GM23248 (cell line): ENCODE results near the gene PLCB3. TPM values are rescaled to one million over a fixed set of nuclear protein-coding genes. Genes with fewer than 3 reads are reported as not detected.

Experiments used
- DNase-seq: peaks from one replicate; pipeline ENCODE4 v3.0.0-alpha.2; 2015
- H2AFZ ChIP-seq: fragments of 200-600 bp; sonication (generic); 2 replicates; pipeline ENCODE4 v1.6.1; 2016; ENCODE audit warnings: antibody characterized with exemption
- H3F3A ChIP-seq: fragments of 200-600 bp; sonication (generic); 2 replicates; pipeline ENCODE4 v1.6.1; 2016; ENCODE audit warnings: mild to moderate bottlenecking, antibody characterized with exemption, mixed run types; ENCODE audit not compliant: insufficient read depth
- H3K27ac ChIP-seq: fragments of 200-600 bp; sonication (generic); 2 replicates; pipeline ENCODE4 v1.5.1; 2016; ENCODE audit warnings: mild to moderate bottlenecking
- H3K27me3 ChIP-seq: fragments of 200-600 bp; sonication (generic); replicated peaks from 2 replicates; pipeline ENCODE4 v1.6.1; 2016; ENCODE audit warnings: mild to moderate bottlenecking; ENCODE audit not compliant: insufficient read depth
- H3K36me3 ChIP-seq: fragments of 200-600 bp; sonication (generic); 2 replicates; pipeline ENCODE4 v1.6.1; 2016; ENCODE audit warnings: low read depth, mild to moderate bottlenecking
- H3K4me1 ChIP-seq: fragments of 200-600 bp; sonication (generic); 2 replicates; pipeline ENCODE4 v1.6.1; 2016; ENCODE audit warnings: mild to moderate bottlenecking; ENCODE audit not compliant: insufficient read depth
- H3K4me2 ChIP-seq: fragments of 200-600 bp; sonication (generic); one replicate; pipeline ENCODE4 v1.6.1; 2016; ENCODE audit warnings: mild to moderate bottlenecking; ENCODE audit not compliant: unreplicated experiment
- H3K4me3 ChIP-seq: fragments of 200-600 bp; sonication (generic); 2 replicates; pipeline ENCODE4 v1.5.1; 2016; ENCODE audit warnings: mild to moderate bottlenecking
- H3K79me2 ChIP-seq: fragments of 200-600 bp; sonication (generic); 2 replicates; pipeline ENCODE4 v1.6.1; 2016; ENCODE audit warnings: mild to moderate bottlenecking; ENCODE audit not compliant: insufficient read depth
- H3K9ac ChIP-seq: fragments of 200-600 bp; sonication (generic); 2 replicates; pipeline ENCODE4 v1.6.1; 2016; ENCODE audit warnings: mild to moderate bottlenecking
- H3K9me2 ChIP-seq: fragments of 200-600 bp; sonication (generic); 2 replicates; pipeline ENCODE4 v1.6.1; 2016; ENCODE audit warnings: mixed run types, mild to moderate bottlenecking, moderate library complexity; ENCODE audit not compliant: insufficient read depth
- H3K9me3 ChIP-seq: fragments of 200-600 bp; sonication (generic); one replicate; pipeline ENCODE4 v1.6.1; 2017; ENCODE audit warnings: low read depth
- H4K20me1 ChIP-seq: fragments of 200-600 bp; sonication (generic); 2 replicates; pipeline ENCODE4 v1.6.0; 2016; ENCODE audit not compliant: insufficient read depth
- EZH2 ChIP-seq: fragments of 200-600 bp; sonication (generic); IDR thresholded peaks from 2 replicates; pipeline ENCODE4 v1.6.1; 2018; ENCODE audit warnings: antibody characterized with exemption, mild to moderate bottlenecking; ENCODE audit not compliant: insufficient read depth, poor library complexity, severe bottlenecking
- EZH2phosphoT487 ChIP-seq: fragments of 200-600 bp; sonication (generic); IDR thresholded peaks from 2 replicates; pipeline ENCODE4 v1.6.1; 2018; ENCODE audit warnings: antibody characterized with exemption, moderate library complexity, mild to moderate bottlenecking, low read depth; ENCODE audit not compliant: insufficient read depth
- WGBS, 2 experiments: methylation state at CpG; one replicate each; pipeline ENCODE4 v1.1.6; 2015 to 2017; ENCODE audit warnings: low lambda C conversion rate in 2 of 2, low coverage in 1 of 2; ENCODE audit errors: missing lambda C conversion rate in 2 of 2; 5-methylcytosine and 5-hydroxymethylcytosine counted together
- in situ Hi-C: fragments of 300-500 bp; cut with MboI; formaldehyde crosslinking; loops from 2 replicates; pipeline ENCODE4 v1.15.0; 2020
- polyA plus RNA-seq: library from polyadenylated mRNA; unstranded; fragments of >200 nt; fragmentation: Nextera tagmentation; extraction: Ambion mirVana; gene quantifications from 2 replicates; pipeline ENCODE4 v1.2.1, GENCODE V29; 2016
- total RNA-seq: library from RNA; depleted of rRNA; stranded (reverse); fragments of >200 nt; shearing (Covaris generic); gene quantifications from 2 replicates; pipeline ENCODE4 v1.2.3, GENCODE V29; 2014

PLCB3 gene
- total and polyA plus RNA-seq, 2 experiments from 2014 or later = 6.5 to 32.7 TPM

GRCh38 chr11:64246871-64247728, 4.2 kb upstream of the PLCB3 start, which contains the start of gene PPP1R14B:
TSS of gene PPP1R14B (minus strand) at chr11:64246943. CDS start at chr11:64246673, 270 bp downstream.
- Histone ChIP-seq H4K20me1 (no peaks in the 10 kb centered on the region), H2AFZ (peak within 1 kb of the TSS; percentile 82), H3F3A (peaks cover 14% of the 10 kb centered on the region; the same call in 1 of the 2 replicates), H3K9me3 (no peaks in the 10 kb centered on the region), H3K79me2 (peaks cover 47% of the 10 kb centered on the region), H3K4me2 (peak within 1 kb of the TSS; percentile 99), H3K4me1 (0 out of 2 replicates have a peak, but pooled peaks cover 10% of the 10 kb centered on the region), H3K27ac (peak within 1 kb of the TSS; percentile 89), H3K36me3 (no peaks in the 10 kb centered on the region; the same call in 1 of the 2 replicates), H3K9ac (peak within 1 kb of the TSS; percentile 92), H3K4me3 (peak within 1 kb of the TSS; percentile 100), H3K9me2 (no peaks in the 10 kb centered on the region), H3K27me3 (no peaks in the 10 kb centered on the region)
- TF ChIP-seq EZH2 (no peak), EZH2phosphoT487 (no peak)
- 0 to 2% methylated on average over 44 to 63 of the region's 74 CpGs for WGBS, 2 experiments
- in situ Hi-C loops = no loop called here
- peak; percentile 94 for DNase-seq

- Histone ChIP-seq H3F3A (peaks cover 14% of the 10 kb centered on the region; the same call in 1 of the 2 replicates), H3K4me1 (peaks cover 9% of the 10 kb centered on the region; the same call in 1 of the 2 replicates), H3K27me3 (no peaks in the 10 kb centered on the region), H3K79me2 (peaks cover 47% of the 10 kb centered on the region), H3K36me3 (no peaks in the 10 kb centered on the region; the same call in 1 of the 2 replicates), H3K4me2 (peak overlapping the region; percentile 99), H2AFZ (peak overlapping the region; percentile 82), H3K9ac (peak overlapping the region; percentile 90), H3K9me2 (no peaks in the 10 kb centered on the region), H4K20me1 (no peaks in the 10 kb centered on the region), H3K27ac (peak overlapping the region; percentile 89), H3K4me3 (peak overlapping the region; percentile 94), H3K9me3 (no peaks in the 10 kb centered on the region)
- in situ Hi-C loops = no loop called here
- TF ChIP-seq EZH2 = no peak
- TF ChIP-seq EZH2phosphoT487 = no peak
- DNase-seq = no peak
- WGBS, 2 experiments = 38 to 55% methylated on average over 20 to 31 of the region's 31 CpGs
Observed at GRCh38 chr11:64247729-64248531, 3.4 kb upstream of the PLCB3 start.

GRCh38 chr11:64248578-64248977, 2.8 kb upstream of the PLCB3 start:
- WGBS, 2 experiments = 80 to 83% methylated on average over 5 to 7 of the region's 7 CpGs
- Histone ChIP-seq H3K9me3 (no peaks in the 10 kb centered on the region), H3K27ac (no peak overlapping the region), H4K20me1 (no peaks in the 10 kb centered on the region), H3K4me3 (no peak overlapping the region), H3K9ac (no peak overlapping the region), H3K4me1 (peaks cover 10% of the 10 kb centered on the region; the same call in 1 of the 2 replicates), H3K9me2 (no peaks in the 10 kb centered on the region), H2AFZ (no peak overlapping the region), H3K4me2 (no peak overlapping the region), H3K27me3 (no peaks in the 10 kb centered on the region), H3F3A (peaks cover 14% of the 10 kb centered on the region; the same call in 1 of the 2 replicates), H3K79me2 (peaks cover 48% of the 10 kb centered on the region), H3K36me3 (no peaks in the 10 kb centered on the region; the same call in 1 of the 2 replicates)
- in situ Hi-C loops = no loop called here
- TF ChIP-seq EZH2phosphoT487 (no peak), EZH2 (no peak)
- DNase-seq = no peak

- DNase-seq = no peak
- 93 to 100% methylated on average over 4 of the region's 4 CpGs for WGBS, 2 experiments
Observed at GRCh38 chr11:64249038-64249437, 2.3 kb upstream of the PLCB3 start.

More at GRCh38 chr11:64249038-64249437, 2.3 kb upstream of the PLCB3 start:
- no peaks in the 10 kb centered on the region for H3K9me3 ChIP-seq
- no peak overlapping the region for H3K4me3 ChIP-seq
- H3K4me1 ChIP-seq = peaks cover 11% of the 10 kb centered on the region; the same call in 1 of the 2 replicates
- no peak overlapping the region for H3K4me2 ChIP-seq
- no peaks in the 10 kb centered on the region for H3K27me3 ChIP-seq
- peaks cover 14% of the 10 kb centered on the region; the same call in 1 of the 2 replicates for H3F3A ChIP-seq
- H4K20me1 ChIP-seq = no peaks in the 10 kb centered on the region
- no peaks in the 10 kb centered on the region for H3K9me2 ChIP-seq
- H3K79me2 ChIP-seq = peaks cover 48% of the 10 kb centered on the region
- no peaks in the 10 kb centered on the region for H3K36me3 ChIP-seq
- H2AFZ ChIP-seq = no peak overlapping the region
- in situ Hi-C loops = no loop called here
- H3K9ac ChIP-seq = no peak overlapping the region
- H3K27ac ChIP-seq = no peak overlapping the region
- TF ChIP-seq EZH2 (no peak), EZH2phosphoT487 (no peak)
